Measurements from ENCODE around the gene WDR27.
A peak's percentile ranks its signal among the peaks of the same experiment; 100 is the strongest.
"Not testable (repeated sequence)": the region's sequence is repeated elsewhere in the genome, so short reads cannot be mapped to it uniquely, and the experiment has no call there.

The WDR27 gene

GRCh38 chr6:169511785-169512184, 190.0 kb downstream of the WDR27 start:
- DNase-seq, result not testable (repeated sequence)

GRCh38 chr6:169510871-169511270, 191.0 kb downstream of the WDR27 start:
- no peak for DNase-seq

- DNase-seq, result no peak
These were observed 193.4 kb downstream of the WDR27 start for GRCh38 chr6:169508452-169508851.

GRCh38 chr6:169503422-169504152, 198.2 kb downstream of the WDR27 start:
- DNase-seq, result no peak

GRCh38 chr6:169502445-169502844, 199.4 kb downstream of the WDR27 start:
- DNase-seq, result no peak

- no peak for DNase-seq
These were observed 200.0 kb downstream of the WDR27 start for GRCh38 chr6:169501777-169502313.

GRCh38 chr6:169501128-169501527, 200.7 kb downstream of the WDR27 start:
- DNase-seq, result no peak

- no peak for DNase-seq
These were observed 201.1 kb downstream of the WDR27 start for GRCh38 chr6:169500688-169501087.

GRCh38 chr6:169499848-169500247, 202.0 kb downstream of the WDR27 start:
- DNase-seq, result no peak

- no peak for DNase-seq
These were observed 202.8 kb downstream of the WDR27 start for GRCh38 chr6:169498916-169499513.

GRCh38 chr6:169495601-169496000, 206.2 kb downstream of the WDR27 start:
- no peak for DNase-seq

- no peak for DNase-seq
These were observed 207.8 kb downstream of the WDR27 start for GRCh38 chr6:169494038-169494437.

GRCh38 chr6:169491482-169491881, 210.3 kb downstream of the WDR27 start:
- no peak for DNase-seq

- no peak for DNase-seq
These were observed 211.0 kb downstream of the WDR27 start for GRCh38 chr6:169490830-169491229.

- DNase-seq, result peak; percentile 4
These were observed 211.6 kb downstream of the WDR27 start for GRCh38 chr6:169490246-169490641.

- DNase-seq, result no peak
These were observed 212.1 kb downstream of the WDR27 start for GRCh38 chr6:169489563-169490245.

- no peak for DNase-seq
These were observed 214.0 kb downstream of the WDR27 start for GRCh38 chr6:169487579-169488436.

GRCh38 chr6:169479783-169480495, 221.9 kb downstream of the WDR27 start:
- no peak for DNase-seq

- no peak for DNase-seq
These were observed 227.5 kb downstream of the WDR27 start for GRCh38 chr6:169474362-169474761.

GRCh38 chr6:169473663-169474062, 228.2 kb downstream of the WDR27 start:
- DNase-seq, result no peak

- no peak for DNase-seq
These were observed 228.9 kb downstream of the WDR27 start for GRCh38 chr6:169472786-169473416.

- DNase-seq, result no peak
These were observed 231.0 kb downstream of the WDR27 start for GRCh38 chr6:169470790-169471189.
